ENCODE results near the gene MYL6. TPM values are rescaled to one million over a fixed set of nuclear protein-coding genes. Genes with fewer than 3 reads are reported as not detected.

Gene MYL6
- polyA plus RNA-seq, 1 of the 3 experiments (the other 2 are of a cell fraction), result 4,697 TPM

DNA sequence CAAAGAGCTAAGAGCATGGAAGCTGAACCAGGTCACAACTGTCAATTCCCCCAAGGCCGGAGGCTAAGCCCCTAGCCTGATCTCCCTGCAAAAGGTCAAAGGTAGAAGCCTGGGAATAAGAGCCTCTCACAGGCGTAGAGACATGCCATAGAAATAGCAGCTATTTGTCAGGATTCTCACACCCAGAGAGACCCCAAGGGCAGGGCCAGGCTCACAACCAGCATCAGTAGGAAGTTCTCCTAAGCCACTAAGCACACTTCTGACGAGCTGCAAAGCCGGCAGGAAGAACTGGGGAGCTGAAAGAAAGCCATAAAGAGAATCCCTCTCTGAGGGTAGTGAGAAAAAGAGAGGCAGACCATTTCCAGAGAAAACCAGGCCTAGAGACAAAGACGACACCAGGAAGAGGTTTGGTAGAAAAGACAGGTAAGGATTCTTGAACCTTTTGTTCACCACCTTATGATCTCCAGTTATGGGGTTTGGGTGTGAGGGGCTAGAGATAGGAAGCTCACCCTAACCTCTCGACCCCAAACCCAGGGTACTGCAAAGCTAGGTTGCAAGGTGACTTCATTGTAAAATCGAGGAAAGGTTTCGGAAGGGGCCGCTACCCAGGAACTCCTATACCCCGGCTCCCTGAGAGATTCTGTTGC, 30.1 kb downstream of the MYL6 start:
- CTCF ChIA-PET, result interaction anchor here (0.6 to 13.8 kb wide), 22 partner anchors 9 to 1417 kb away, joined by 3 to 272 read pairs (median 10); partner anchors contain the start of genes ANKRD52, COQ10A, ESYT1 and MYL6B
- H3K27ac ChIP-seq (ENCODE audit: low read depth in 2 of 2, low read length in 1 of 2), result peak overlapping the region in 1 of 2 experiments; percentile 86; a peak in 3 of 4 replicates

GRCh38 chr12:56188778-56189098, 30.6 kb downstream of the MYL6 start:
- Histone ChIP-seq H3F3A (replicated peaks; ENCODE audit: insufficient read depth) (peaks cover 18% of the 10 kb centered on the region), H3K9me3 (no peaks in the 10 kb centered on the region), H3K4me3 (ENCODE audit: low read depth in 2 of 2, low read length in 1 of 2) (peak overlapping the region; percentile 77 to 91), H3K9me2 (no peaks in the 10 kb centered on the region), H3K79me2 (ENCODE audit: insufficient read depth) (peaks cover 51% of the 10 kb centered on the region), H3K4me2 (peak overlapping the region; percentile 85), H3K27me3 (ENCODE audit: insufficient read depth) (no peaks in the 10 kb centered on the region), H2AFZ (ENCODE audit: low read depth) (no peak overlapping the region), H3K4me1 (ENCODE audit: control insufficient read depth in 1 of 2, insufficient read depth in 2 of 2, low read depth in 1 of 2, low read length in 1 of 2) (peaks cover 8 to 13% of the 10 kb centered on the region in 2 experiments; a peak in 2 of 4 replicates), H3K36me3 (replicated peaks in 1 of 2; ENCODE audit: control insufficient read depth in 1 of 2, insufficient read depth in 2 of 2, low read length in 1 of 2) (peaks cover 22 to 31% of the 10 kb centered on the region in 2 experiments), H3K9ac (peak overlapping the region; percentile 84), H3K27ac (ENCODE audit: low read depth in 2 of 2, low read length in 1 of 2) (peak overlapping the region in 1 of 2 experiments; percentile 86; a peak in 3 of 4 replicates), H4K20me1 (ENCODE audit: insufficient read depth) (peaks cover 8% of the 10 kb centered on the region)
- WGBS (ENCODE audit: low lambda C conversion rate), result 5% methylated on average over 4 of the region's 17 CpGs
- no peak for DNase-seq
- CTCF ChIA-PET, result interaction anchor here (0.6 to 13.8 kb wide), 43 partner anchors 9 to 1417 kb away, joined by 3 to 272 read pairs (median 8); partner anchors contain the start of genes ANKRD52, COQ10A, ERBB3 and ESYT1
- POLR2A ChIA-PET, result interaction anchor here (0.5 to 2.2 kb wide), 10 partner anchors 25 to 78 kb away, joined by 3 to 21 read pairs (median 5); partner anchors contain the start of genes ANKRD52, COQ10A, ESYT1 and MYL6
- TF ChIP-seq GATA2 (CRISPR knock-in tag; IDR thresholded peaks at IDR 0.05), result no peak
- TF ChIP-seq, protein P1, sequence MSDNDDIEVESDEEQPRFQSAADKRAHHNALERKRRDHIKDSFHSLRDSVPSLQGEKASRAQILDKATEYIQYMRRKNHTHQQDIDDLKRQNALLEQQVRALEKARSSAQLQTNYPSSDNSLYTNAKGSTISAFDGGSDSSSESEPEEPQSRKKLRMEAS (IDR thresholded peaks at IDR 0.05; ENCODE audit: low read depth), result 0 out of 2 replicates have a peak, but pooled peaks have one; percentile 7

More for the DNA sequence above, 30.1 kb downstream of the MYL6 start:
- no peak for DNase-seq
- H3K27me3 ChIP-seq (ENCODE audit: insufficient read depth), result no peaks in the 10 kb centered on the region
- H3F3A ChIP-seq (replicated peaks; ENCODE audit: insufficient read depth), result peaks cover 13% of the 10 kb centered on the region
- peaks cover 26 to 36% of the 10 kb centered on the region in 2 experiments for H3K36me3 ChIP-seq (replicated peaks in 1 of 2; ENCODE audit: control insufficient read depth in 1 of 2, insufficient read depth in 2 of 2, low read length in 1 of 2)
- peaks cover 8 to 13% of the 10 kb centered on the region in 2 experiments; a peak in 2 of 4 replicates for H3K4me1 ChIP-seq (ENCODE audit: control insufficient read depth in 1 of 2, insufficient read depth in 2 of 2, low read depth in 1 of 2, low read length in 1 of 2)
- peak overlapping the region; percentile 77 to 91 for H3K4me3 ChIP-seq (ENCODE audit: low read depth in 2 of 2, low read length in 1 of 2)
- no peak overlapping the region for H2AFZ ChIP-seq (ENCODE audit: low read depth)
- POLR2A ChIA-PET, result interaction anchor here (0.5 to 2.2 kb wide), 9 partner anchors 20 to 116 kb away, joined by 3 to 11 read pairs (median 4); partner anchors contain the start of genes COQ10A, ESYT1, MYL6 and ZC3H10
- H3K9ac ChIP-seq, result peak overlapping the region; percentile 84
- TF ChIP-seq FOXM1 (IDR thresholded peaks at IDR 0.05; ENCODE audit: low read depth) (no peak), TCF12 (IDR thresholded peaks at IDR 0.05) (no peak), EP300 (IDR thresholded peaks at IDR 0.05; ENCODE audit: borderline replicate concordance in 1 of 2, low read depth in 1 of 2, low read length in 1 of 2) (no peak), NRF1 (IDR thresholded peaks at IDR 0.05; ENCODE audit: low read depth, low read length) (no peak), SIN3A (IDR thresholded peaks at IDR 0.05; ENCODE audit: borderline replicate concordance, low read depth, low read length) (no peak), FOXJ3 (CRISPR knock-in tag; IDR thresholded peaks at IDR 0.05) (no peak), CHD2 (IDR thresholded peaks at IDR 0.05; ENCODE audit: low read length, partially characterized antibody) (no peak), ELF1 (IDR thresholded peaks at IDR 0.05) (no peak), NFIC (IDR thresholded peaks at IDR 0.05; ENCODE audit: borderline replicate concordance) (no peak), RCOR1 (IDR thresholded peaks at IDR 0.05; ENCODE audit: low read length) (no peak), EZH2phosphoT487 (IDR thresholded peaks at IDR 0.05; ENCODE audit: borderline replicate concordance, low read depth) (no peak)
- TF ChIP-seq, protein P2, sequence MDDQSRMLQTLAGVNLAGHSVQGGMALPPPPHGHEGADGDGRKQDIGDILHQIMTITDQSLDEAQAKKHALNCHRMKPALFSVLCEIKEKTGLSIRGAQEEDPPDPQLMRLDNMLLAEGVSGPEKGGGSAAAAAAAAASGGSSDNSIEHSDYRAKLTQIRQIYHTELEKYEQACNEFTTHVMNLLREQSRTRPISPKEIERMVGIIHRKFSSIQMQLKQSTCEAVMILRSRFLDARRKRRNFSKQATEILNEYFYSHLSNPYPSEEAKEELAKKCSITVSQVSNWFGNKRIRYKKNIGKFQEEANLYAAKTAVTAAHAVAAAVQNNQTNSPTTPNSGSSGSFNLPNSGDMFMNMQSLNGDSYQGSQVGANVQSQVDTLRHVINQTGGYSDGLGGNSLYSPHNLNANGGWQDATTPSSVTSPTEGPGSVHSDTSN (IDR thresholded peaks at IDR 0.05), result no peak
- TF ChIP-seq, protein P3, sequence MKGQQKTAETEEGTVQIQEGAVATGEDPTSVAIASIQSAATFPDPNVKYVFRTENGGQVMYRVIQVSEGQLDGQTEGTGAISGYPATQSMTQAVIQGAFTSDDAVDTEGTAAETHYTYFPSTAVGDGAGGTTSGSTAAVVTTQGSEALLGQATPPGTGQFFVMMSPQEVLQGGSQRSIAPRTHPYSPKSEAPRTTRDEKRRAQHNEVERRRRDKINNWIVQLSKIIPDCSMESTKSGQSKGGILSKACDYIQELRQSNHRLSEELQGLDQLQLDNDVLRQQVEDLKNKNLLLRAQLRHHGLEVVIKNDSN (IDR thresholded peaks at IDR 0.05; ENCODE audit: borderline replicate concordance, low read depth), result no peak
- 16% methylated on average over 10 of the region's 10 CpGs for WGBS (ENCODE audit: low lambda C conversion rate)
- peak overlapping the region; percentile 85 for H3K4me2 ChIP-seq
- H3K9me2 ChIP-seq, result no peaks in the 10 kb centered on the region
- peaks cover 8% of the 10 kb centered on the region for H4K20me1 ChIP-seq (ENCODE audit: insufficient read depth)
- H3K9me3 ChIP-seq, result no peaks in the 10 kb centered on the region
- H3K79me2 ChIP-seq (ENCODE audit: insufficient read depth), result peaks cover 55% of the 10 kb centered on the region

All from SK-N-SH (cell line).